ENCODE measurements around the gene PLEKHH2.
A peak's percentile ranks its signal among the peaks of the same experiment; 100 is the strongest.
"Not testable (repeated sequence)": the region's sequence is repeated elsewhere in the genome, so short reads cannot be mapped to it uniquely, and the experiment has no call there.

Gene PLEKHH2

GRCh38 chr2:43636621-43637020, 439 bp upstream of the PLEKHH2 start:
- DNase-seq (ENCODE audit: low spot score): no peak

- no peak for DNase-seq (ENCODE audit: low spot score)
These were observed 5.3 kb downstream of the PLEKHH2 start for GRCh38 chr2:43642363-43642762.

GRCh38 chr2:43643680-43644079, 6.6 kb downstream of the PLEKHH2 start:
- DNase-seq (ENCODE audit: low spot score): no peak

- no peak for DNase-seq (ENCODE audit: low spot score)
These were observed 12.1 kb downstream of the PLEKHH2 start for GRCh38 chr2:43648994-43649701.

GRCh38 chr2:43653506-43653905, 16.4 kb downstream of the PLEKHH2 start:
- no peak for DNase-seq (ENCODE audit: low spot score)

- DNase-seq (ENCODE audit: low spot score): no peak
These were observed 20.2 kb downstream of the PLEKHH2 start for GRCh38 chr2:43657241-43657640.

- DNase-seq (ENCODE audit: low spot score): no peak
These were observed 38.7 kb downstream of the PLEKHH2 start for GRCh38 chr2:43675646-43676321.

GRCh38 chr2:43676322-43677050, 39.4 kb downstream of the PLEKHH2 start, which contains the start of gene C1GALT1C1L:
Gene C1GALT1C1L (minus strand): TSS chr2:43676429. CDS start chr2:43676322, 107 bp downstream.
- DNase-seq (ENCODE audit: low spot score): peak; percentile 16

- not testable (repeated sequence) for DNase-seq (ENCODE audit: low spot score)
These were observed 40.7 kb downstream of the PLEKHH2 start for GRCh38 chr2:43677783-43678182.

- no peak for DNase-seq (ENCODE audit: low spot score)
These were observed 48.3 kb downstream of the PLEKHH2 start for GRCh38 chr2:43685357-43685756.

- DNase-seq (ENCODE audit: low spot score): no peak
These were observed 52.9 kb downstream of the PLEKHH2 start for GRCh38 chr2:43689999-43690398.

- no peak for DNase-seq (ENCODE audit: low spot score)
These were observed 55.5 kb downstream of the PLEKHH2 start for GRCh38 chr2:43692428-43692994.

- DNase-seq (ENCODE audit: low spot score): not testable (repeated sequence)
These were observed 61.1 kb downstream of the PLEKHH2 start for GRCh38 chr2:43698140-43698539.

- DNase-seq (ENCODE audit: low spot score): peak; percentile 32
These were observed 62.7 kb downstream of the PLEKHH2 start for GRCh38 chr2:43699761-43700160.

- DNase-seq (ENCODE audit: low spot score): peak; percentile 17
These were observed 64.1 kb downstream of the PLEKHH2 start for GRCh38 chr2:43701111-43701510.

- DNase-seq (ENCODE audit: low spot score): peak; percentile 14
These were observed 70.4 kb downstream of the PLEKHH2 start for GRCh38 chr2:43707255-43708015.

- no peak for DNase-seq (ENCODE audit: low spot score)
These were observed 71.1 kb downstream of the PLEKHH2 start for GRCh38 chr2:43708178-43708577.

- DNase-seq (ENCODE audit: low spot score): no peak
These were observed 71.8 kb downstream of the PLEKHH2 start for GRCh38 chr2:43708891-43709290.

- no peak for DNase-seq (ENCODE audit: low spot score)
These were observed 73.8 kb downstream of the PLEKHH2 start for GRCh38 chr2:43710866-43711265.

- no peak for DNase-seq (ENCODE audit: low spot score)
These were observed 77.1 kb downstream of the PLEKHH2 start for GRCh38 chr2:43714164-43714563.

- no peak for DNase-seq (ENCODE audit: low spot score)
These were observed 78.4 kb downstream of the PLEKHH2 start for GRCh38 chr2:43715300-43716098.

Measured in pons (tissue), 1 donor.